AG09309 (cell line): Measurements from ENCODE around the gene TBC1D24.

Experiments used
- DNase-seq: peaks from one replicate; pipeline ENCODE4 v3.0.0-alpha.2; 2010; ENCODE audit warnings: low read depth
- H3K4me3 ChIP-seq: 2 replicates; pipeline ENCODE4 v1.5.1; 2011; ENCODE audit warnings: mild to moderate bottlenecking, low read depth, low read length, moderate library complexity; ENCODE audit not compliant: control insufficient read depth
- TF ChIP-seq, protein P1 (sequence below): IDR thresholded peaks from 2 replicates; pipeline ENCODE4 v1.5.1; 2011; ENCODE audit warnings: mild to moderate bottlenecking, low read depth, low read length, inconsistent platforms; ENCODE audit not compliant: insufficient read depth, control insufficient read depth; ENCODE audit errors: missing control alignments

The TBC1D24 gene

DNA sequence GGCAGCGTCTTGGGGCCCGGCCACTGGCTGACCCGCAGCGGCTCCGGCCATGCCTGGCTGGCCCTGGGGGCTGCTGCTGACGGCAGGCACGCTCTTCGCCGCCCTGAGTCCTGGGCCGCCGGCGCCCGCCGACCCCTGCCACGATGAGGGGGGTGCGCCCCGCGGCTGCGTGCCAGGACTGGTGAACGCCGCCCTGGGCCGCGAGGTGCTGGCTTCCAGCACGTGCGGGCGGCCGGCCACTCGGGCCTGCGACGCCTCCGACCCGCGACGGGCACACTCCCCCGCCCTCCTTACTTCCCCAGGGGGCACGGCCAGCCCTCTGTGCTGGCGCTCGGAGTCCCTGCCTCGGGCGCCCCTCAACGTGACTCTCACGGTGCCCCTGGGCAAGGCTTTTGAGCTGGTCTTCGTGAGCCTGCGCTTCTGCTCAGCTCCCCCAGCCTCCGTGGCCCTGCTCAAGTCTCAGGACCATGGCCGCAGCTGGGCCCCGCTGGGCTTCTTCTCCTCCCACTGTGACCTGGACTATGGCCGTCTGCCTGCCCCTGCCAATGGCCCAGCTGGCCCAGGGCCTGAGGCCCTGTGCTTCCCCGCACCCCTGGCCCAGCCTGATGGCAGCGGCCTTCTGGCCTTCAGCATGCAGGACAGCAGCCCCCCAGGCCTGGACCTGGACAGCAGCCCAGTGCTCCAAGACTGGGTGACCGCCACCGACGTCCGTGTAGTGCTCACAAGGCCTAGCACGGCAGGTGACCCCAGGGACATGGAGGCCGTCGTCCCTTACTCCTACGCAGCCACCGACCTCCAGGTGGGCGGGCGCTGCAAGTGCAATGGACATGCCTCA, 3.1 kb upstream of the TBC1D24 start:
- DNase-seq, result no peak
- TF ChIP-seq, protein P1, sequence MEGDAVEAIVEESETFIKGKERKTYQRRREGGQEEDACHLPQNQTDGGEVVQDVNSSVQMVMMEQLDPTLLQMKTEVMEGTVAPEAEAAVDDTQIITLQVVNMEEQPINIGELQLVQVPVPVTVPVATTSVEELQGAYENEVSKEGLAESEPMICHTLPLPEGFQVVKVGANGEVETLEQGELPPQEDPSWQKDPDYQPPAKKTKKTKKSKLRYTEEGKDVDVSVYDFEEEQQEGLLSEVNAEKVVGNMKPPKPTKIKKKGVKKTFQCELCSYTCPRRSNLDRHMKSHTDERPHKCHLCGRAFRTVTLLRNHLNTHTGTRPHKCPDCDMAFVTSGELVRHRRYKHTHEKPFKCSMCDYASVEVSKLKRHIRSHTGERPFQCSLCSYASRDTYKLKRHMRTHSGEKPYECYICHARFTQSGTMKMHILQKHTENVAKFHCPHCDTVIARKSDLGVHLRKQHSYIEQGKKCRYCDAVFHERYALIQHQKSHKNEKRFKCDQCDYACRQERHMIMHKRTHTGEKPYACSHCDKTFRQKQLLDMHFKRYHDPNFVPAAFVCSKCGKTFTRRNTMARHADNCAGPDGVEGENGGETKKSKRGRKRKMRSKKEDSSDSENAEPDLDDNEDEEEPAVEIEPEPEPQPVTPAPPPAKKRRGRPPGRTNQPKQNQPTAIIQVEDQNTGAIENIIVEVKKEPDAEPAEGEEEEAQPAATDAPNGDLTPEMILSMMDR, result no peak
- no peak overlapping the region; the same call in none of the 2 replicates for H3K4me3 ChIP-seq

DNA sequence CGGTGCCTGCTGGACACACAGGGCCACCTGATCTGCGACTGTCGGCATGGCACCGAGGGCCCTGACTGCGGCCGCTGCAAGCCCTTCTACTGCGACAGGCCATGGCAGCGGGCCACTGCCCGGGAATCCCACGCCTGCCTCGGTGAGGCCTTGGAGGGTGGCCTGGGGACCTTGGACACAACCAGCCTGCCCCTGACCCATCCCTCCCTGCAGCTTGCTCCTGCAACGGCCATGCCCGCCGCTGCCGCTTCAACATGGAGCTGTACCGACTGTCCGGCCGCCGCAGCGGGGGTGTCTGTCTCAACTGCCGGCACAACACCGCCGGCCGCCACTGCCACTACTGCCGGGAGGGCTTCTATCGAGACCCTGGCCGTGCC, 2.5 kb upstream of the TBC1D24 start:
- no peak overlapping the region for H3K4me3 ChIP-seq
- DNase-seq, result no peak
- TF ChIP-seq, protein P1, result no peak

DNA sequence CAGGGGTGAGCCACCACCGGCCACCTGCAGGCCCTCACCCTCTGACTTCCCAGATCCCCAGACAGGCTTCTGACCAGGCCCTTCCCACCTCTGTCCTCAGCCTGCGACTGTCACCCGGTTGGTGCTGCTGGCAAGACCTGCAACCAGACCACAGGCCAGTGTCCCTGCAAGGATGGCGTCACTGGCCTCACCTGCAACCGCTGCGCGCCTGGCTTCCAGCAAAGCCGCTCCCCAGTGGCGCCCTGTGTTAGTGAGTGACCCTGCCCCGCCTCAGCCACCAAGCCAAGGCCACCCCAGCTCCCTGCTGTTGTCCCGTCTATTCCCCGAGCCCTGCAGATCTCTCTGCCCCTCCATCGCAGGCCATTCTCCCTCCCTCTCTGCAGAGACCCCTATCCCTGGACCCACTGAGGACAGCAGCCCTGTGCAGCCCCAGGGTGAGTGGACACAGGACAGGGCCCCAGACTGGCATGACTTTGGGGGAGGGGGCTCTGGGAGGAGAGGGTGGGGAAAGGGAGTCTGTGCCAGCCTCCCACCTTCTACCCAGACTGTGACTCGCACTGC, 2.0 kb upstream of the TBC1D24 start:
- no peak for DNase-seq
- TF ChIP-seq, protein P1, result no peak
- H3K4me3 ChIP-seq, result no peak overlapping the region

DNA sequence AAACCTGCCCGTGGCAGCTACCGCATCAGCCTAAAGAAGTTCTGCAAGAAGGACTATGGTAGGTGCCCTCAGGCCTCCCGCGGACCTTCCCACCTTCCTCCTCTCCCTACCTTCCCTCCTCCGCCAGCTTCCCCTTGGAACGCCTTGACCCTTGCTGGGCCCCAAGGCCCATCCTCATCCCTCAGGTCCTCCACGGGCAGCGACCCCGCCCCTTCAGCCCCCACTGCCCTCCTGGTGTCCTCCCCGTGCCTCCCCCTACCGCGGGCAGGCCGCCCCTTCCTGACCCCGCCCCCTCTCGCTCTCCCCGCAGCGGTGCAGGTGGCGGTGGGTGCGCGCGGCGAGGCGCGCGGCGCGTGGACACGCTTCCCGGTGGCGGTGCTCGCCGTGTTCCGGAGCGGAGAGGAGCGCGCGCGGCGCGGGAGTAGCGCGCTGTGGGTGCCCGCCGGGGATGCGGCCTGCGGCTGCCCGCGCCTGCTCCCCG, 1.4 kb upstream of the TBC1D24 start:
- DNase-seq, result no peak
- TF ChIP-seq, protein P1, result no peak
- peak overlapping the region; percentile 27 for H3K4me3 ChIP-seq

DNA sequence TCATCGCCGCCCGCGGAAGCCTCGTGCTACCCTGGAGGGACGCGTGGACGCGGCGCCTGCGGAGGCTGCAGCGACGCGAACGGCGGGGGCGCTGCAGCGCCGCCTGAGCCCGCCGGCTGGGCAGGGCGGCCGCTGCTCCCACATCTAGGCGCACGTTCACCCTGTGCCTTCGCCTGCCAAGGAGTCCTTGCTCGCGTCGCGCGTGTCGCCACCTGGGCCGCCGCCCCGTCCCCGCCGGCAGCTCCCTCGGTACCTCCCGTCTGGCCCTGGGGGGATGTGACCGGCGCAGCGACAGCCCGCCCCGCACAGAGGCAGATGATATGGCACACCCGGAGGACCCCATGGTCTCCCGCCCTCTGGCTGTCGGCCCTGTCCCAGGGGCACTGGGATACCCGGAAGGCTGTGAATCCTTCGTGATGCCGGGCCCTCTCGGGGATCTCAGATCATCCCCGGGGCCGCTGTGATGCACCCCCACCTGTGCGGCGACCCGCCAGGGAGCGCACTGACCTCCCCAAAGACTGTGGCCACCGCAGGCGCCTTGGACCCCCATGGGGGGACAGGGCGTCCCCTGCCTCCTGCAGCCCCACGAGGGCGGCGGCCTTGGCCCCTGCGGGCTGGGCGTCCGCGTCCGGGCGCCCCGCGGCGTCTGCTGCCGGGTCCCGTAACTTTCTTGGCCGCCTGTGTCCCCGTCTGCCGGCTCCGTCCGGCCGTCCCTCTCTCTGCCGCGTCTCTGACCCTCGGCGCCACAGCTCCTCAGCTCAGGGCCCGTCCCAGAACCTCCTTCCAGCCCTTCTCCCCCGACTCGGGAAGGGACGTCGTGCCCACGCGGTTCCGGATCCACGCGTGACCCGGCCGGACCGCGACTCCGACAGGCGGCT, 689 bp upstream of the TBC1D24 start:
- peak overlapping the region; percentile 71 for H3K4me3 ChIP-seq
- TF ChIP-seq, protein P1, result peak; percentile 14
- DNase-seq, result no peak
